Stimulated activated CD8-positive, alpha-beta memory T cell treated with anti-CD3 and anti-CD28 coated beads, Interleukin-7, amount 100 ng/mL, for 24 hours (primary cell): ENCODE measurements around the gene ZNF514.
"Not testable (repeated sequence)": the region's sequence is repeated elsewhere in the genome, so short reads cannot be mapped to it uniquely, and the experiment has no call there.

Experiments used
- DNase-seq: peaks from one replicate; pipeline ENCODE4 v3.0.0-alpha.2; 2020; ENCODE audit warnings: low read depth

Gene ZNF514

GRCh38 chr2:95122197-95122551 lies 37.5 kb downstream of the ZNF514 start:
- DNase-seq, result no peak

- peak; percentile 83 for DNase-seq
These were observed 38.0 kb downstream of the ZNF514 start, which contains the start of gene MRPS5 for GRCh38 chr2:95121407-95122196. Gene MRPS5, minus strand, starts transcription at chr2:95121808. Its CDS starts 17 bp downstream, at chr2:95121791.

GRCh38 chr2:95121093-95121406 lies 38.6 kb downstream of the ZNF514 start:
- no peak for DNase-seq

- peak; percentile 39 for DNase-seq
These were observed 44.2 kb downstream of the ZNF514 start for GRCh38 chr2:95115418-95115817.

GRCh38 chr2:95113464-95113863 lies 46.2 kb downstream of the ZNF514 start:
- DNase-seq, result no peak

DNA sequence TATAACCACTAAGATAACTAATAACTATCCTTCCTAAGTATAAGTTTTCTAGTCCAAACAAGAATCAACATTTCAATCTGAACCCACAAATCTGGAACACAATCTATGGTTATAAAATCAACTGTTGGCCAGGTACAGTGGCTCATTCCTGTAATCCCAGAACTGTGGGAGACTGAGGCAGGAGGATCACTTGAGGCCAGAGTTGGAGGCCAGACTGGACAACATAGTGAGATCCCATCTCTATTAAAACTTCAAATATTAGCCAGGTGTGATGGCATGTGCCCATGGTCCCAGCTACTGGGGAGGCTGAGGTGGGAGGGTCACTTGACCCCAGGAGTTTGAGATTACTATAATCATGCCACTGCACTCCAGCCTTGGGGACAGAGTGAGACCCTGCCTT lies 49.3 kb downstream of the ZNF514 start:
- DNase-seq, result no peak

- no peak for DNase-seq
These were observed 50.4 kb downstream of the ZNF514 start for GRCh38 chr2:95109260-95109659.

DNA sequence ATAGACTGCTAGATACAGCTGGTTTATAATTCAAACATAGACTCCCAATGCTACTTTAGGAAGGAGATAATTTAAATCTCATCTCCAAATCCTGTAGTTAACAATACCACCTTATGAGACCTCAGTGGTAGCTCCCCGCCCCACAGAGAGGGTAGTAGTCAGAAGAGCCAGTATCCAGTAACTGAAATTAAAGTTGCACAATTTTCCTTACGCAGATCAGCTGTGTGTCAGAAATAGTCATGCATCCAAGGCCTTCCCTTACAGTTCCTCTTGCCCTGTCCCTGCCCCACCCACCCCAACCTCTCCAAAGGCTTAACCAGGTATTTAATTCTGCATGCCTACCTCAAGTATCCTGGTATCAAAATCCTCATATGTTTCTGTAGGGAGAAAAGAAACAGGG lies 53.6 kb downstream of the ZNF514 start:
- DNase-seq, result no peak

DNA sequence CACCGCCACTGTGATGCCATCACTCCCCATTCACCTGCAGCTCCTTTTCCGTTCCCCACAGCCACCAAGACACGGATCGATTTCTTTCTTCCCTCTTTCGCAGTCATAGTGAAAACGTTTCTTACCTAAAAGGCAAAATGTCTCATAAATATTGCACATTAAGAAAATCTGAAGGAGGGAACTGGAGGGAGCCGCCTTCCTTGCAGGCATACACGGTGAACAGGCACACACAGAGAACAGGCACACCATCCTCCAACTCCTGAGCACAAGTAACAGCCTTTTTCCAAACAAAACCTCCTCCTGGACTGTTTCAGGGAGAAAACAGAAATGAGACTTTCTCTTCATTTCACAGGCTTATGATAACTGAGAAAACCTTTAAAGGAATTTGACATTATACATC lies 55.0 kb downstream of the ZNF514 start:
- no peak for DNase-seq

DNA sequence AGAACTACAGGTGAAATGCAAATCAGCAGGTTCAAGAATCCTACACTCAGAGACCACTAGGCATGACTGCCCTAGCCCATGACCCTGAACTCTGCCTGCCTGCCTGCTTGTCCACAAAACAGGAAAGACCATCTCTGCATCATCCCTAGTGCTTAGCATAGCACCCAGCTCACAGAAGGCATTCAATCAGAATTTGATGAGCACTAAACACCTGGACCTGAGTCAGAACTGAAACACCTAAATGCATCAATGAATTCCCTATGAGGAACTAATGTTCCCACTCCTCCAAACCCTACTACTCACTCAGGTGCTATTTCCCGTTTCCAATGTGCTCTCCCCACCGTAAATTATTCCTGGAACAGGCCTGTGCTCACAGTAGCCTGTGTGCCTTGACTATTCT lies 59.7 kb downstream of the ZNF514 start:
- DNase-seq, result no peak

DNA sequence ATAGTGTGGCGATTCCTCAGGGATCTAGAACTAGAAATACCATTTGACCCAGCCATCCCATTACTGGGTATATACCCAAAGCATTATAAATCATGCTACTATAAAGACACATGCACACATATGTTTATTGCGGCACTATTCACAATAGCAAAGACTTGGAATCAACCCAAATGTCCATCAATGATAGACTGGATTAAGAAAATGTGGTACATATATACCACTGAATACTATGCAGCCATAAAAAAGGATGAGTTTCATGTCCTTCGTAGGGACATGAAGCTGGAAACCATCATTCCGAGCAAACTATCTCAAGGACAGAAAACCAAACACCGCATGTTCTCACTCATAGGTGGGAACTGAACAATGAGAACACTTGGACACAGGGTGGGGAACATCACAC lies 61.4 kb downstream of the ZNF514 start:
- DNase-seq, result not testable (repeated sequence)
